Skin epidermis (tissue), 12 donors: ENCODE data around the gene ZNF317.

ENCODE experiments used
- H3K27ac ChIP-seq, 21 experiments: fragments of 200-600 bp; sonication (generic) in 11 of 21; one replicate each; pipeline ENCODE4 v1.5.0; 2020; ENCODE audit warnings: mild to moderate bottlenecking in 3 of 21, inconsistent platforms in 2 of 21, moderate library complexity in 2 of 21
- H3K4me3 ChIP-seq, 7 experiments: fragments of 200-600 bp; sonication (generic) in 2 of 7; one replicate each; pipeline ENCODE4 v1.5.0; 2020; ENCODE audit warnings: inconsistent platforms in 2 of 7, mild to moderate bottlenecking in 2 of 7, moderate library complexity in 1 of 7

ZNF317 gene

GRCh38 chr19:9140159-9140874 lies at the start of gene ZNF317:
TSS of gene ZNF317 (plus strand) at chr19:9140397. CDS start at chr19:9156017, 15,620 bp downstream.
- H3K27ac ChIP-seq, result peak within 1 kb of the TSS; percentile 60 to 97 (median 90)

GRCh38 chr19:9107375-9107774 lies 32.8 kb upstream of the ZNF317 start, which contains the start of gene OR7G2:
TSS of gene OR7G2 (minus strand) at chr19:9107475. CDS start at chr19:9103243, 4,232 bp downstream.
- no peak within 1 kb of the TSS for H3K4me3 ChIP-seq
- H3K27ac ChIP-seq, result no peak within 1 kb of the TSS

More at GRCh38 chr19:9140159-9140874, at the start of gene ZNF317:
- H3K4me3 ChIP-seq, result peak within 1 kb of the TSS; percentile 58 to 88 (median 83)

- H3K27ac ChIP-seq, result no peak overlapping the region
Measured at GRCh38 chr19:9109959-9110358, 30.2 kb upstream of the ZNF317 start.

GRCh38 chr19:9115307-9115813 lies 24.8 kb upstream of the ZNF317 start, which contains the start of gene OR7G1:
TSS of gene OR7G1 (minus strand) at chr19:9115763. CDS start at chr19:9115763, 0 bp downstream.
- no peak within 1 kb of the TSS for H3K4me3 ChIP-seq
- H3K27ac ChIP-seq, result no peak within 1 kb of the TSS

More at GRCh38 chr19:9109959-9110358, 30.2 kb upstream of the ZNF317 start:
- no peak overlapping the region for H3K4me3 ChIP-seq

GRCh38 chr19:9116547-9116946 lies 23.6 kb upstream of the ZNF317 start:
- no peak overlapping the region for H3K4me3 ChIP-seq

GRCh38 chr19:9126900-9127405 lies 13.2 kb upstream of the ZNF317 start, which contains the start of gene OR7G3:
TSS of gene OR7G3 (minus strand) at chr19:9126950. CDS start at chr19:9126950, 0 bp downstream.
- Histone ChIP-seq H3K4me3 (no peak within 1 kb of the TSS), H3K27ac (no peak within 1 kb of the TSS)

More at GRCh38 chr19:9116547-9116946, 23.6 kb upstream of the ZNF317 start:
- no peak overlapping the region for H3K27ac ChIP-seq

GRCh38 chr19:9128171-9128570 lies 12.0 kb upstream of the ZNF317 start:
- Histone ChIP-seq H3K4me3 (no peak overlapping the region), H3K27ac (no peak overlapping the region)

GRCh38 chr19:9130965-9131364 lies 9.2 kb upstream of the ZNF317 start:
- H3K4me3 ChIP-seq, result no peak overlapping the region

GRCh38 chr19:9132422-9132821 lies 7.8 kb upstream of the ZNF317 start:
- H3K27ac ChIP-seq, result no peak overlapping the region
- no peak overlapping the region for H3K4me3 ChIP-seq

More at GRCh38 chr19:9130965-9131364, 9.2 kb upstream of the ZNF317 start:
- H3K27ac ChIP-seq, result no peak overlapping the region

- peak overlapping the region in 18 of 21 experiments; percentile 81 to 97 (median 90) for H3K27ac ChIP-seq
Measured at GRCh38 chr19:9139609-9140158, 513 bp upstream of the ZNF317 start.

GRCh38 chr19:9144920-9145319 lies 4.7 kb downstream of the ZNF317 start:
- no peak overlapping the region for H3K4me3 ChIP-seq

More at GRCh38 chr19:9139609-9140158, 513 bp upstream of the ZNF317 start:
- H3K4me3 ChIP-seq, result peak overlapping the region; percentile 58 to 88 (median 83)

GRCh38 chr19:9146882-9147281 lies 6.7 kb downstream of the ZNF317 start:
- no peak overlapping the region for H3K27ac ChIP-seq
- H3K4me3 ChIP-seq, result no peak overlapping the region

More at GRCh38 chr19:9144920-9145319, 4.7 kb downstream of the ZNF317 start:
- no peak overlapping the region for H3K27ac ChIP-seq

GRCh38 chr19:9148697-9149096 lies 8.5 kb downstream of the ZNF317 start:
- no peak overlapping the region for H3K27ac ChIP-seq
- H3K4me3 ChIP-seq, result no peak overlapping the region

- Histone ChIP-seq H3K4me3 (no peak overlapping the region), H3K27ac (no peak overlapping the region)
Measured at GRCh38 chr19:9149997-9150396, 9.8 kb downstream of the ZNF317 start.

GRCh38 chr19:9150650-9151049 lies 10.5 kb downstream of the ZNF317 start:
- H3K4me3 ChIP-seq, result no peak overlapping the region
- no peak overlapping the region for H3K27ac ChIP-seq

- H3K27ac ChIP-seq, result no peak overlapping the region
- no peak overlapping the region for H3K4me3 ChIP-seq
Measured at GRCh38 chr19:9151367-9151766, 11.2 kb downstream of the ZNF317 start.

- no peak overlapping the region for H3K4me3 ChIP-seq
- H3K27ac ChIP-seq, result peak overlapping the region in 1 of 21 experiments; percentile 36
Measured at GRCh38 chr19:9155591-9155990, 15.4 kb downstream of the ZNF317 start.

GRCh38 chr19:9156304-9156703 lies 16.1 kb downstream of the ZNF317 start:
- H3K4me3 ChIP-seq, result no peak overlapping the region
- no peak overlapping the region for H3K27ac ChIP-seq

GRCh38 chr19:9159891-9160290 lies 19.7 kb downstream of the ZNF317 start:
- no peak overlapping the region for H3K4me3 ChIP-seq
- no peak overlapping the region for H3K27ac ChIP-seq

- no peak overlapping the region for H3K27ac ChIP-seq
- H3K4me3 ChIP-seq, result no peak overlapping the region
Measured at GRCh38 chr19:9161427-9161826, 21.2 kb downstream of the ZNF317 start.
